Right kidney (tissue), 1 donor: ENCODE measurements around the gene PRKN.

ENCODE experiments used
- DNase-seq: peaks from one replicate; pipeline ENCODE4 v3.0.0-alpha.2; 2016

Gene PRKN

DNA sequence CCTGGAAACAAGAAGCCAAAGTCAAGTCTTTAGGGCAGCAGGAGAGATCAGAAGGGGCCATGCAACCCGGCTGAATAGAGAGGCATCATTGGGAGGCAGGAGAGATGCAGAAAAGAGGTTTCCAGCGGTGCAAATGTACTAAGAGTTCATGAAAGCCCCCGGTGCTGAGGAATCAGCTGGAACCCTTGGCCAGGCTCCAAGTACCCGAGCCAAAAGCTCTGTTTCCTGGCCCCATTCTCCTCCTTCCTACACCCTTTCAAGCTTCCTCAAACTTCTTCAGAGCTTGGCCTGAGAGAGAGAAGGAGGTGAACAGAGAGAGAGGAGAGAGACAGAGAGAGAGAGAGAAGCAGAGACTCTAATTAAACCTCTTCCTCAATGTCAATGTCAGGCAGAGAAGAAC lies 433.5 kb downstream of the PRKN start:
- DNase-seq: no peak

DNA sequence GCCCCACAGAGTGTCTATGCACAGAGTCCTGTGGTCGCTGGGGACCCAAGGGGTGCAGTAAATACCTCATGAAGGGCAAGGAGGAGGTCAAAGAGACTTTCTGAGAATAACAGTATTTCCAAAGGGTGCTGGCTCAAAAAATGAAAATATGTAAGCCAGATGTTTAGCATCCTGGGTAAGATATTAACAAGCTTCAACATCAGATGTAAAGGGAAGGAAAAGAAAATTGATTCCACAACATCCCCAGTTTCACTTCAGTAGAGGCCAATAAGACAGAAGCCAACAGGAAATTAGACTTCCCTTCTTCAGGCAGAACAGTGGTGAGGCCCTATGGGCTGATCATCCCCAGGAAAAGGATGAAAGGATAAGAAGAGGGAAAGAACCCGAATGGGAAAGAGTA lies 434.7 kb downstream of the PRKN start:
- DNase-seq: no peak

DNA sequence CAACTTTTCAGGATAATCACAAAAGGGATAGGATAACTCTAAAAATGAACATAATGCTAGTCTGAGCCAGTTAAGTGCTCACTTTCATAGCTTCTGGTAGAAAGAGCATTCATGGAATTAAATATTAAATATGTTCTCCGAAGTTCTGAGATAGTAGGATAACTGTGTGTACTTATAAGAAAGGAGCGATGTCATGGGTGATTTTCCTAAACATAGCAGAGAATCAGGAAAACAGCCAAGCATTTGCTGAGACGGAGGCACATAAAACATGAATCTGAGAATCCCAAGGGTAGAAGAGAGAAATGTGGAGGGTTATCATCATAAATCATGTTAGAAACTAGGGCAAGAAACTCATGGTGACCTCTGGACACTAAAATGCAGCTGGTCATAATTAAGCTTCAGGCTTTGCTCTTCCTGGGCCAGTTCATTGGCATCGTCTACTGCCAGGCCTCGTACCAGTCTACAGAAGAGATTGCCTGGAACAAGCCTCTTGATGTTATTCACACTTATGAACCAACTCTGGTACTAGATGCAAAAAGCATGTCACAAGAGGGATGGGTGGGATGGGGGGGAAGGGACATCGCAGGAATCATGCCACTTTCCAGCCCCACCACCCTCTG lies 436.6 kb downstream of the PRKN start:
- DNase-seq: no peak

DNA sequence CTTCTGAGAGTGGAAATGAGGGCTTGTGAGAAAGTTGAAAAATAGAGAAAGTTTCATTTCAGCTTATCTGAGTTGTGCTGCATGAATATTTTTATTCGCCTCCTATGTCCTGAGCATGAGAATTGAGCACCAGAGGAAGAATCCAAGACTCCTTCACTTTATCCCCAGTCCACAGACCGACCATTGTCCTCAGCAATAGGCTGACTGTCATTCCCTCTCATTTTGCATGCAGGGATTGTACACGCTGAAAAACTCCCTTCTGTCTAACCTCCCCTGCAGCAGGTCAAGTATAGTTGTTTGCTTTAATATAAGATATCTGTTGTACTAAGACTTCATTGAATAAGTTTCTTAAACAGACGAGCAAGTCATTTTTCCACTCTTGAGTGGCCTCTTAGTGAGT lies 437.6 kb downstream of the PRKN start:
- no peak for DNase-seq

DNA sequence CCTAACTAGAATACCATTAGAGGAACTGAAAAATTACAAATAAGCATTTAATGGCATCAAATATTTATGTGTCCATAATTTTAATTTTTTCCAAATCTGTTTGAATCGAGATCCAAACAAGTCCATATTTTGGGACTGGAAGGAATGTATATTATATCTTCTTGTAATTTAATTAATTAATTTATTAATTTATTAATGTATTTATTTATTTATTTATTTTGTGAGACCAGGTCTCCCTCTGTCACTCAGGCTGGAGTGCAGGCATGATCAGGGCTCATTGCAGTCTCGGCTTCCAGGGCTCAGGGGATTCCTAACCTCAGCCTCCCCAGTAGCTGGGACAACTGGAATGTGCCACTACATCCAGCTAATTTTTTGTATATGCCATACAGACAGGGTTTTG lies 453.6 kb downstream of the PRKN start:
- DNase-seq: no peak

DNA sequence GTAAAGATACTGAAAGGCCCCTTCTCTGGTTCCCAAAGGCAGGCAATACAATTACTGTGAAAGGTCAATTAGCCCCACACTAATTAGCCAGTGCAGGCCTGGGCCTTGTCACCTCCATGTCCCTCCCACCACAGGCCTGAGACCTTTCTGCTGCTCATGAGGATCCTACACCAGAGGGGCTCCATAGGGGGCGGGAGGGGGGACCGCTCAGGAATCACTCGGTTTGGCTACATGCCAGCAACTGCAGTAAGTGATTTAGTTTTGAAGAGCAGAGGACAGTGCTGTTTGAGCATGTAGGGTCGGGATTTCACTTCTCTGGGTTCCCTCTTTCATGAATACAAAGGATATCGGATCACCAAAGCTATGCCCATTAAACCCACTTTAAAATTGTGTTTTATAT lies 455.6 kb downstream of the PRKN start:
- no peak for DNase-seq

DNA sequence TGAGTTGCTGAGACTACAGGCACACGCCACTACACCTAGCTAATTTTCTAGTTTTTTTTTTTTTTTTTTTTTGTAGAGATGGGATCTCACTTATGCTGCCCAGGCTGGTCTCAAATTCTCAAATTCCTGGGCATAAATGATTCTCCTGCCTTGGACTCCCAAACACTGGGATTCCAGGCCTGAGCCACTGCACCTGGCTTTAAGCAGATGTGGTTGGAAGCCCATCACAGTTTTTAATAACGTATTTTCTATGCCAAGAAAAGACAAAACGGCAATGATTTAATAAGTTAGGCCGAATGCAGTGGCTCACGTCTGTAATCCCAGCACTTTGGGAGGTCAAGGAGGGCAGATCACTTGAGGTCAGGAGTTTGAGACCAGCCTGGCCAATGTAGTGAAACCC lies 456.6 kb downstream of the PRKN start:
- DNase-seq: no peak

DNA sequence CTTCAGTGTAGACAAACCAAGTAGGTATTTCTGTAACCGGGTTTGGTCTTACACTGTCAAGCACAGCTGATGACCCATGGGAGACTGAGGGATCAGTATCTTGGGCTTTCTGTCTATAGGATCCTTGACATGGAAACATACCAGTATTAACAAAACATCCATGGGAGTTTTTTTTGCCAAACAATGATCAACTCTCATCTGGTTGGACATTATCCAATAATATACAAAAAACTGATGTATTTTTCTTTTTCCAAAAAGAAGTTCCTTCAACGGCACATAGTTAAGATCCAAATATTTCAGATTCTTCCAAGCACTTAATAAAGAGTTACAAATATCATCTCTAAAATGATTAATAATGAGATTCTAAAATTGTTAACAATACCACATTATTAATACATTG lies 459.9 kb downstream of the PRKN start:
- DNase-seq: no peak

DNA sequence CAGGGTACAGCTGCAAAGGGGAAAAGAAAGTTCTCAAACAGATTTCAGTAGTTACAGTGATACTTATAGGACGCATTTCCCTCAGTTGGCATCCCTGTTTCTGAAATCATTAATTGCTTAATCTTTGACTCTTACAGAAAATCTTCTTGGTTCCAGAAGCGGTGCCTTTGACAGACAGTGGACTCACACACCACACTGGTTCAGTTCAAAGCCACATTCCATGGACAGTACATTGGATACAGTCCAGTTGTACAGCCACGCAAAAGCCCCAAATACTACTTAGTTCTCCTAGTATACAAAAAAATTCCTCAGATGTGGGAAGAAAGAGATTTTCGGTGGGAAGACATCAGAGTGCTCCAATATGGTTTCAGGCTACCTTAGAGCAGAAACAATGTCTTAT lies 460.4 kb downstream of the PRKN start:
- no peak for DNase-seq

DNA sequence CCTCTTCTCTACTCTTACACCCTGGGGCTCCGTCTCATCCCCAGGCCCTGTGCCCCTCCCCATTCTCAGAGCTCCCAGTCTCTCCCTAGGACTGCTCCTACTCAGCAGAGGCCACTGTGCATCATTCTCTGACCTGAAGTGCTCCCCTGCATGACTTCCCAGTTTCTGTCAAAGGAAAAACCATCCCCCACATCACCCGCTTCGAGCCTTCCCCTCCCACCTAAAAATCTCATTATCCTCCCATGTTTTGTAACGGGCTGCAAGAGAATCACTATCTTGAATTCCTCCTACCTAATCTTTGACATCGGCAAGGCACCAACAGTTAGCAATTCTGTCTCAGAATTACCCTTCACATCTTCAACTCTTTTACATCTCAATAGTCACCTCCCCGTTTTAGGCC lies 463.0 kb downstream of the PRKN start:
- no peak for DNase-seq

DNA sequence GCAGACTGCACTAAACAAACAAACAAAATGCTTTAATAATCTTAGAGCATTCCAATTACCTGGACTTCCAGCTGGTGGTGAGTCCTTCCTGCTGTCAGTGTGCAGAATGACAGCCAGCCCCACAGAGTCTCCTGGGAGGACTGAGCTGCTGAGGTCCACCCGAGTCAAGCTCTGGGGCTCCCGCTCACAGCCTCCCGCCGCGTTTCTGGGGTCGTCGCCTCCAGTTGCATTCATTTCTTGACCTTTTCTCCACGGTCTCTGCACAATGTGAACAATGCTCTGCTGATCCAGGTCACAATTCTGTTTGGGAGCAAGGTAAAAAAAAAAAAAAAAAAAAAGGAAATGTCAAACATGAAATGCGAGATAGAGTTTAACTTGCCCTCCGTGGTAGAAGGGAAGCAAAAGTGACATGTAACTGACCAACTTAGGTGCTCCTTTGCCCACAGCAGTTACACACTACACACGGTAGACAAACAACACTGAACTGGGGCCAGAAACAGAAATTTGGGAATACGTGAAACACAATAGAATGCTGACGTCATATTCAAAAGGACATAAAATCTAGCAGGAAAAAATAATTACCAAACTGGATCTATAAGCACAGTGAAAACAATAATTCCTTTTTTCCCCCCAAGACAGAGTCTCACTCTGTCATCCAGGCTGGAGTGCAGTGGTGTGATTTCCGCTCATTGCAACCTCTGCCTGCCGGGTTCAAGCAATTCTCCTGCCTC lies 464.9 kb downstream of the PRKN start:
- peak; percentile 11 for DNase-seq

DNA sequence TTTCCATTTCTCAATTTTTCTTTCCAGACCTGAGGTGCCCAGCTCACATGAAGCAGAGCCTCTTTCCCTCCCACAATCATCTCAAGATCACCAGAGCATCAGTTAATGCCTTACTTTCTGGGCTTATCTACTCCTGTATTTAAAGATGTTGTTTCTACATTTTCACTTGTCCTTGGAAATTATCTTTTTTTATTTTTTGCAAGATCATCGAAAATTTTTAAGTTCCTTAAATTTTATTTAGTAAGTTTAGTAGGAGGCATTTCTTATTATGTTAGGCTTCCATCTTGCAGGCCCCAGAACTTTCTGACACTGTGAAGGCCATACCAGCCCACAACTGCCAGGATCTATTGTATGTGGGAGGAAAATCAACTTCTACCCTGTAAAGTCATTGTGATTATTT lies 466.0 kb downstream of the PRKN start:
- DNase-seq: no peak

DNA sequence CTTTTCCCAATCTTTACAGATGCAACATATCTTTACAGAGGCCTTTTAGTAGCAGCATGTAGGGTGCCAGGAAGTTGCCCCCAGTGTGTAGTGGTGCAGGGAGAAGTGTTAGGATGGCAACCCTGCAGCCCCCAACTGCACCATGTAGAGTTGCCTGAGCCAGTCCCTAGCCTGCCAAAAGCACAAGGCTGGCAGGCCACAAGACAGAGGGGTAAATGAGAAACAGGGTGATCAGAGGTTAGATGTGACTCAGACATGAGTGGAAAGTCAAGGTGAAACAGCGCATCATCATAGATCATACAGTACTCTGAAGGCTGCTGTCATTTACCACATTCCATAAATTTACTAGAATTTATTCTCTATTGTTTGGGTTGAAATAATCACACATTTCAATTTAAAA lies 467.5 kb downstream of the PRKN start:
- no peak for DNase-seq

DNA sequence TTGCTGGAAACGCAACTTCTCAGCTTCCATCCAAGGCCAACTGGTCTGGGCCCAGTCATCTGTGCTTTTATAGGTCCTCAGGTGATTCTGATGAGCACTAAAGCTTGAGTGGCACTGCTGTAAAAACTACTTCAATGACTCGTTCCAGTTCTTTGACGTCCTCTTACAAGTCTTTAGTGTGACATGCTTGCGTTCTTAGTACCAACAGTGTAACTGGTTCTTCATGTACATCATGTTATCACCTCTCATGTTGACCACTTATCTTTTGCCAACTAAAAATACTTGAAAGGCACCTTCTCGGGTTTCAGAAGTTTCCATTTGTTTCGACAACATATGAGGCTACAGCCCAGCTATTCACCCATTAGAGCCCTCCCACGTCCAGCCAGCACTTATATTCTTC lies 468.9 kb downstream of the PRKN start:
- no peak for DNase-seq

DNA sequence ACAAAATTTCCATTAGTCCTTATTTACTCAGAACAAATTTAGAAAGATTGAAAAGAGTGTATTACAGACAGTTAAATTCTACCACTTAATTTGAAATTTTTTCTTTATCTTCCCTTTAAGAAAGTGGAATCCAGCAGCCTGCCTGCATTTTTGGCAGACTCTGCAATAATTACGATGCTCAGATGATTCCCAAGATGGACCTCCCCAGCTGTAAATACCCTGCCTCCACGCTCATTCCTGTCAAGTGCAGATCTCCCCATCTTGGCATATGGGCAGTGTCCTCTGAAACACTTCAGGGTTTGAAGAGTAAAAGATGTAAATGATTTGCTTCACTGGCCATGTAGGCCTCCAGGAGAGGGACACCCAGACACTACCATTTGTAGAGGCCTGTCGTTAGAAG lies 471.2 kb downstream of the PRKN start:
- no peak for DNase-seq

DNA sequence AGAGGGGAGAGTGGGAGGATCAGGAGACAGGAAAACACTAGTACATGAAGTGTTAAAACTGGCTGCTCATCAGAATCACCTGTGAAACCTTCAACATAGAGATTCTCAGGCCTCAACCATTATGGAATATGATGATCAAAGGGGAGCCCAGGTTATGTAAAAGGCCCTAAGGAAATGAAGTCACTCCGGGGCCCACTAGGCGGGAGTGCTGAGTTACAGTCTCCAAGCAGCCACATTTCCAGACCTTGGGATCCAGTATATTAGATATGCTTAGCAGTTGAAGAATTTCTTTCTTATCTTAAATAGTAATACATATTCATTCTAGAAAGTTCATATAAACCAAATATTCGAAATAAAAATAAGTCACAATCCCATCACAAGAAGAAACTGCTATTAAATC lies 476.3 kb downstream of the PRKN start:
- no peak for DNase-seq

DNA sequence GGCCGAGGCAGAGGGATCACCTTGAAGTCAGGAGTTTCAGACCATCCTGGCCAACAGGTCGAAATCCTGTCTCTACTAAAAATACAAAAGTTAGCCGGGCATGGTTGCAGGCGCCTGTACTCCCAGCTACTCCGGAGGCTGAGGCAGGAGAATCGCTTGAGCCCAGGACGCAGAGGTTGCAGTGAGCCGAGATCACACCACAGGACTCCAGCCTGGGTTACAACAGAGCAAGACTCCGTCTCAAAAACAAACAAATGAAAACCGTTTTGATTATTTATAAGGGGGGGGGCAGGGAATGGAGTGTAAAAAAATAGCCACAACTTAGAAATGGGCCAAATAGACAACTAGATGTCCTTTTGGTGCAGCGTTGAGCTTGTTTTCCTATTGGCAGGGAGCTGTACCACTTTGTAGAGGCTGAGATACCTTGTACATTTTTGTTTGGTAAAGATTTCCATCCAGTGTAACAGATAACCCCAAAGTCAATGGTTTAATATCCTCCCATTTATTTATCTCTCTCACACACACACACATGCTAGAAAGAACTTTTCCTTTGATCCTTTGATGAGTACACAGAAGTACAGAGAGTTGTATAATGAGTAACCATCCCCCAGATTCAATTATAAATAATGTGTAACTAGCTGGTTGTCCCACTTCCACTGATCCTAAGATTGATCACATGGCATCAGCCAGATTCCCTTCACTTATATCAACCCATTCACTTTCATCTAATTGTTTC lies 477.5 kb downstream of the PRKN start:
- peak; percentile 5 for DNase-seq

DNA sequence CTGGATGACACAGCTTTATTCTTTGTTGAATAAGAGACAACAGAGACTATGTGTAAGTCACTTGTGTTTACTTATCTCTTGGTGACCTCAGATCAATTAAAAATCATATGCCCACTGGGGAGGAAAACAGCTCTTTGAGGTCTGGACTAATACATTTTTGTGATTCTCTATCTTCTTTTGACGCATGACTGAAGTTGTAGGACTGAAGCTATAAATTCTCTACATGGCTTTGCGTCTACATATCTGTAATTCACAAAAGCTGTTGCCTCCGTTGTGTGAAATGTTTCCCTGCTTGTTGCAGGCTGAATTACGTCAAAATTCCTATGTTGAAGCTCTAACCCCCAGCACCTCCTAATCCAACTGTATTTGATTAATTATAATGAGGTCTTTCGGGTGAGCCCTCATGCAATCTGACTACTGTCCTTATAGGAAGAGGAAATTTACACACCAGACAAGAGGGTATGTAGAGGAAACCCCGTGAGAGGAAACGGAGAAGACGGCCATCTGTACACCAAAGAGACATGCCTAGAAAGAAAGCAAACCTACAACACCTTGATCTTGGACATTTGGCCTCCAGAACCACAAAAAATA lies 481.6 kb downstream of the PRKN start:
- DNase-seq: no peak

DNA sequence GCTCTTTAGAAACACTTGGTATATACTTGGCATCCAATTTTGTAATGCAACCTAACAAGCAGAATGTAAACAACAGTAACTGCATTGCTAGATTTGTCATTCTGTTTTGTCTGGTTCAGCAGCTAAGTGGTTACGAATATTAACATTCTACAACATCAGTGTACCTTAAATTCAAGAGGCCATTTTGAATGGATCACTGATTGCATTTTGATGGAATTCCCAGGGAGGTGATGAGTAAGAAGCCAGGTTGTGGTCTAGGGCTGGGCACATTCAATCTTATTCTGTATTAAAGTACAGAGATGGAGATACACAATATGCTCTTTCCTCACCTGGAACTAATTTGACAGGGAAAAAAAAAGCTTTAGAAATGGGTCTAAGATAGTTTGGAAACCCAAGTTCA lies 483.5 kb downstream of the PRKN start:
- no peak for DNase-seq

DNA sequence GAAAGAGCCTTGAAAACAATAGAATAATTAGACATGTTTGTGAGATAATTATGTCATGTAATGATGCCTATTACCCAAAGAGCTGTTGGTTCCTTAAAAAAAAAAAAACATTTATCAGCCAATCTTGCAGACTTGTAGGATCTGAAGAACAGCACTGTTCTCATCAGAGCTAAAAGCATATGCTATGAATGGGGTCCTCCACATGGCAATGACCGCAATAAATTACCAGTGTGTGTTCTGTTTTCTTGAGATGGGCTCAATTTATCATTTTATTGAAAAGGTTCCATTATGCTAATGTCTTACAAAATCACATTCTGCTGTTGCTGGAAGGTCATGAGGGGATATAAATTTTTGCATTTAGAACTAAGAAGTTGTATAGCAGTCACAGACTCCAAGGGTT lies 484.7 kb downstream of the PRKN start:
- DNase-seq: no peak

DNA sequence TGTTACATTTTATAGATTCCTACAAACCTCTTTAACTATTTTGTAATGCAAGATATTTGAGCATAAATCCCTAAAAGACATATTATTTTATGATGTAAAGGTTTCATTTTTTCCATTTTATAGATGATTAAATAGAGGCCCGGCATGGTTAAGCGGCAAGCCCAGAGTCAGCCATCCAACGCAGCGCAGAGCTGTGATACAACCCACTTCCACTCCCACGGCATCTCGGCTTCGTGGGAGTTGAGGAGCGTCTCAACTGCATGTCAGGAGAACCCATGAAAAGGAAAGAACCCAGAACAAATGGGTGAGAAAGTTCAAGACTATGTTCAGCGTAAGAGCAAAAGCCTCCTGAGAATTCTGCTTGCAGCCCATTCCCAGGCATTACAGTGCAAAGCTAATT lies 488.2 kb downstream of the PRKN start:
- no peak for DNase-seq

DNA sequence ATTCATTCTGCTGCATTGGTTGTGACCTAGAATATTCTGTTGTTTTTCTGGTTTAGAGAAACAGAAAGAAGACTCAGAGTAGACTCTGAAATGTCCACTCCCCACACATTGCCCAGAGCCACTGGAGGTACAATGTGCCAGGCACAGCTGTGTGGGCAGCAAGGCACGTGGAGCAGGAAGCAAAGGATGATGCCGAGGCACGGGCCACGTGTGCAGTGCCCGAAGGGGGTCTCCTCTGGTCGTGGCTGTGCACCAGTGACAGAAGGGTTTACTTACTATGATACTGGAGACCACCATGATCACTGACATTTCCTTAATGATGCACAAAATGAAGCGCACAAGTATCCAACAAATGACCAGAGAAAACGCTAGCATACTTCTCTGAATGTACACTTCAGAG lies 488.9 kb downstream of the PRKN start:
- DNase-seq: no peak

DNA sequence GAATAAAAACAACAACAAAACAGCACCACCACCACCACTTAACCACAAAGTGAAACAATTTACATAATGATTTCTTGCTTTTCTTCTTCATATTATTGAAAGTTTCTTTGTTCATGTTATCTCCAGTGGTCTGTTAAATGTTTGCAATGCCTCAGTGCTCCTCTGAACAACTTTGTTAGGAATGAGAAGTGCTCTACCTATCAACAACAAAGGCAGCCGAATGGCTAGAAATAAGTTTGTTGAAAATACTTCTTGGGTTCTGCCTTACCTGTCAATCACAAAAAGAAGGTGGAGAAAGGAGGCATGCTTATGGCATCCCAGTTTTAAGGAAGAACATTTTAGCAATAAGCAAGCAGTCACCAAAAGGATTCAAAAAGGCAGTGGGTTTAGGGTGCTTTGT lies 490.2 kb downstream of the PRKN start:
- no peak for DNase-seq

DNA sequence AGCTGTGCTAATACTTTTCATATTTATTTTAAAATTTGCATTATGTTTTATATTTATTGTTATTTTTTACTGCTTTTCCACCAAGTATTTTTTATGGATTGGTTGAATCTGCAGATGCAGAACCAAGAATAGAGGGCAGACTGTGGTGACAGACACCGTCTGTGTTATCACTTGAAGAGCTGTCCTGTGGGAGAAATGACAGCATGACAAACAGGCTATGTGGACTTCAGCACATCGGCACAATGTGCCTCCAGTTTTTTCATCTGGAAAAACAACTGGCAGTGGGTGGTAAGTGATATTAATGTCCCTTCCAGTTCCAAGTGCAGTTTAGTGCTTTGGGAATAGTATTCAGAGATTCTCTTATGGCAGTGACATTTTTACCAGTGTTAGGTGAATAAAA lies 492.9 kb downstream of the PRKN start:
- DNase-seq: no peak
